ENCODE results near the gene ZBTB8A.
"Not testable (repeated sequence)": the region's sequence is repeated elsewhere in the genome, so short reads cannot be mapped to it uniquely, and the experiment has no call there.

Gene ZBTB8A

GRCh38 chr1:32521165-32521564 is 18.1 kb upstream of the ZBTB8A start:
- H4K20me1 ChIP-seq (ENCODE audit: low read depth, low read length), result no peaks in the 10 kb centered on the region
- no peaks in the 10 kb centered on the region for H3K9me2 ChIP-seq (replicated peaks; ENCODE audit: insufficient read depth, low read length)
- TF ChIP-seq CTCF (IDR thresholded peaks at IDR 0.05; ENCODE audit: insufficient read depth, low read length, poor library complexity, severe bottlenecking) (no peak), EZH2phosphoT487 (conservative IDR thresholded peaks at IDR 0.05; ENCODE audit: low read length) (no peak)
- H3K27ac ChIP-seq (ENCODE audit: low read depth, low read length), result no peak overlapping the region
- H3K36me3 ChIP-seq (ENCODE audit: low read length), result no peaks in the 10 kb centered on the region
- peak overlapping the region; percentile 50 for H3K4me2 ChIP-seq (ENCODE audit: low read depth, low read length, poor library complexity, severe bottlenecking)
- H3F3A ChIP-seq (ENCODE audit: insufficient read depth), result no peaks in the 10 kb centered on the region
- no peaks in the 10 kb centered on the region for H3K27me3 ChIP-seq (ENCODE audit: low read length)
- H3K9me3 ChIP-seq (ENCODE audit: insufficient read depth, low read length), result no peaks in the 10 kb centered on the region
- peak overlapping the region; percentile 52 for H2AFZ ChIP-seq (ENCODE audit: low read depth, low read length, severe bottlenecking)
- no peaks in the 10 kb centered on the region for H3K79me2 ChIP-seq (ENCODE audit: insufficient read depth, low read length)
- H3K9ac ChIP-seq (ENCODE audit: low read length), result peak overlapping the region; percentile 36; the same call in 1 of the 2 replicates
- no peak overlapping the region for H3K4me3 ChIP-seq (ENCODE audit: insufficient read depth, low read length, poor library complexity, severe bottlenecking)

DNA sequence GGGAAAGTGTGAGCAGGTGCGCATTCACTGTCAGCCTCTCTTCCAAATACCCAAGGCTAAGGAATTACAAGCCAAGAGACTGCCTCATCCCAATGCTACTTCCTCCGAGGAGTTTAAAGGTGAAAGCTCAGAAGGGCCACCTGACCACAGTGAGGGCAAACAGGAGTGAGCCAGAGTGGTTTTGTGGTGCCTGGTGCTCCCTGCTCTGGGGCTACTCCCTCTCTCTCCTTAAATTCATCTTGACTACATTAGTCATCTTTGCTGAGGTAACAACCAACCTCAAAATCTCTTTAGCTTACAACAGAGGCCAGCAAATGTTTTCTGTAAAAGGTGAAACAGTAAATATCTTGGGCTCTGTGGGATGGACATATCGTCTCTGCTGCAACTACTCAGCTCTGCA is 14.2 kb upstream of the ZBTB8A start:
- H3K9ac ChIP-seq (ENCODE audit: low read length), result no peak overlapping the region
- no peaks in the 10 kb centered on the region for H3K36me3 ChIP-seq (ENCODE audit: low read length)
- no peaks in the 10 kb centered on the region for H3F3A ChIP-seq (ENCODE audit: insufficient read depth)
- H4K20me1 ChIP-seq (ENCODE audit: low read depth, low read length), result no peaks in the 10 kb centered on the region
- no peak overlapping the region for H3K4me3 ChIP-seq (ENCODE audit: insufficient read depth, low read length, poor library complexity, severe bottlenecking)
- H3K9me3 ChIP-seq (ENCODE audit: insufficient read depth, low read length), result no peaks in the 10 kb centered on the region
- H3K27ac ChIP-seq (ENCODE audit: low read depth, low read length), result no peak overlapping the region
- H3K4me2 ChIP-seq (ENCODE audit: low read depth, low read length, poor library complexity, severe bottlenecking), result no peak overlapping the region
- no peaks in the 10 kb centered on the region for H3K9me2 ChIP-seq (replicated peaks; ENCODE audit: insufficient read depth, low read length)
- no peaks in the 10 kb centered on the region for H3K79me2 ChIP-seq (ENCODE audit: insufficient read depth, low read length)
- no peaks in the 10 kb centered on the region for H3K27me3 ChIP-seq (ENCODE audit: low read length)
- no peak overlapping the region for H2AFZ ChIP-seq (ENCODE audit: low read depth, low read length, severe bottlenecking)
- TF ChIP-seq EZH2phosphoT487 (conservative IDR thresholded peaks at IDR 0.05; ENCODE audit: low read length) (no peak), CTCF (IDR thresholded peaks at IDR 0.05; ENCODE audit: insufficient read depth, low read length, poor library complexity, severe bottlenecking) (no peak)

DNA sequence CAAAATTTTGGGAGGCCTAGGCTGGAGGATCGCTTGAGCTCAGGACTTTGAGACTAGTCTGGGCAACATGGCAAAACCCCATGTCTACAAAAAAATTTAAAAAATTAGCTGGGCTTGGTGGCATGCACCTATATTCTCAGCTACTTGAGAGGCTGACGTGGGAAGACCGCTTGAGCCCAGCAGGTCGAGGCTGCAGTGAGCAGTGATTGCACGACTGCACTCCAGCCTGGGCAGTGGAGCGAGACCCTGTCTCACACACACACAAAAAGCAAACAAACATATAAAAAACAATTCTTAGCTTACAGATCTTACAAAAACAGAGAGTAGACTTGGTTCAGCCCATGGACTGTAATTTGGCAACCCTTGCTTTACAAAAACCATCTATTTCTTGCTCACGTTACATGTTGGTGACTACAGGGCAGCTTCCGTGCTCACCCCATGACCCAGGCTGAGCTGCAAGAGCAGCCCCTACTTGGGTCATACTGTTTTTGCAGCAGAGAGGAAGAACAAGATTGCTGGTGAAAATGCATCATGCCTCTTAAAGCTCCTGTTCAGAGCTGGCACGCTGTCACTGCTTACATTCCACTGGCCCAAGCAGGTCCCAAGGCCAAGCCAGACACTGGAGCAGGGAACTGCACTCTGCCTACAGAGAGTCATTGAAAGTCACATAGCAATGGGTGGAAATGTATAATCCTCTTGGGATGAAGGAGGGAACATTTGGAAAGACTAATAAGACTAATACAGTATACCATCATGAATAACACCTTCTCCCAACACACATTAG is 13.4 kb upstream of the ZBTB8A start:
- Histone ChIP-seq H4K20me1 (ENCODE audit: low read depth, low read length) (no peaks in the 10 kb centered on the region), H3K4me2 (ENCODE audit: low read depth, low read length, poor library complexity, severe bottlenecking) (no peak overlapping the region), H3K4me3 (ENCODE audit: insufficient read depth, low read length, poor library complexity, severe bottlenecking) (no peak overlapping the region), H3K27me3 (ENCODE audit: low read length) (no peaks in the 10 kb centered on the region), H3K9ac (ENCODE audit: low read length) (no peak overlapping the region), H3K36me3 (ENCODE audit: low read length) (no peaks in the 10 kb centered on the region), H2AFZ (ENCODE audit: low read depth, low read length, severe bottlenecking) (no peak overlapping the region), H3K27ac (ENCODE audit: low read depth, low read length) (no peak overlapping the region), H3K9me3 (ENCODE audit: insufficient read depth, low read length) (no peaks in the 10 kb centered on the region), H3K9me2 (replicated peaks; ENCODE audit: insufficient read depth, low read length) (no peaks in the 10 kb centered on the region), H3K79me2 (ENCODE audit: insufficient read depth, low read length) (no peaks in the 10 kb centered on the region), H3F3A (ENCODE audit: insufficient read depth) (no peaks in the 10 kb centered on the region)
- no peak for TF ChIP-seq EZH2phosphoT487 (conservative IDR thresholded peaks at IDR 0.05; ENCODE audit: low read length)
- no peak for TF ChIP-seq CTCF (IDR thresholded peaks at IDR 0.05; ENCODE audit: insufficient read depth, low read length, poor library complexity, severe bottlenecking)

GRCh38 chr1:32528550-32528949 is 10.7 kb upstream of the ZBTB8A start:
- not testable (repeated sequence) for H3K9ac ChIP-seq (ENCODE audit: low read length); H3K36me3 ChIP-seq (ENCODE audit: low read length); H3K27ac ChIP-seq (ENCODE audit: low read depth, low read length); H3F3A ChIP-seq (ENCODE audit: insufficient read depth); H4K20me1 ChIP-seq (ENCODE audit: low read depth, low read length); H3K9me2 ChIP-seq (replicated peaks; ENCODE audit: insufficient read depth, low read length); H3K9me3 ChIP-seq (ENCODE audit: insufficient read depth, low read length); H3K27me3 ChIP-seq (ENCODE audit: low read length); H2AFZ ChIP-seq (ENCODE audit: low read depth, low read length, severe bottlenecking); H3K79me2 ChIP-seq (ENCODE audit: insufficient read depth, low read length); H3K4me3 ChIP-seq (ENCODE audit: insufficient read depth, low read length, poor library complexity, severe bottlenecking); H3K4me2 ChIP-seq (ENCODE audit: low read depth, low read length, poor library complexity, severe bottlenecking)
